ENCODE data around the gene ATP8A2.
A peak's percentile ranks its signal among the peaks of the same experiment; 100 is the strongest.

The ATP8A2 gene

GRCh38 chr13:26017196-26017921 lies 645.6 kb downstream of the ATP8A2 start:
- no peak overlapping the region for H3K4me3 ChIP-seq (ENCODE audit: control insufficient read depth, low read depth, low read length)
- no peak for TF ChIP-seq CTCF (conservative IDR thresholded peaks at IDR 0.05; ENCODE audit: control insufficient read depth, insufficient read depth, low read depth, low read length)
- DNase-seq (ENCODE audit: low read depth): no peak

- no peak overlapping the region for H3K4me3 ChIP-seq (ENCODE audit: control insufficient read depth, low read depth, low read length)
- TF ChIP-seq CTCF (conservative IDR thresholded peaks at IDR 0.05; ENCODE audit: control insufficient read depth, insufficient read depth, low read depth, low read length): no peak
- DNase-seq (ENCODE audit: low read depth): no peak
Measured at GRCh38 chr13:26017932-26018665, 646.3 kb downstream of the ATP8A2 start.

- DNase-seq (ENCODE audit: low read depth): no peak
- TF ChIP-seq CTCF (conservative IDR thresholded peaks at IDR 0.05; ENCODE audit: control insufficient read depth, insufficient read depth, low read depth, low read length): no peak
- no peak overlapping the region for H3K4me3 ChIP-seq (ENCODE audit: control insufficient read depth, low read depth, low read length)
Measured at GRCh38 chr13:26019251-26019650, 647.5 kb downstream of the ATP8A2 start.

- DNase-seq (ENCODE audit: low read depth): peak; percentile 0
- H3K4me3 ChIP-seq (ENCODE audit: control insufficient read depth, low read depth, low read length): no peak overlapping the region
- no peak for TF ChIP-seq CTCF (conservative IDR thresholded peaks at IDR 0.05; ENCODE audit: control insufficient read depth, insufficient read depth, low read depth, low read length)
Measured at GRCh38 chr13:26019881-26020870, 648.4 kb downstream of the ATP8A2 start.

- no peak overlapping the region for H3K4me3 ChIP-seq (ENCODE audit: control insufficient read depth, low read depth, low read length)
- no peak for TF ChIP-seq CTCF (conservative IDR thresholded peaks at IDR 0.05; ENCODE audit: control insufficient read depth, insufficient read depth, low read depth, low read length)
- no peak for DNase-seq (ENCODE audit: low read depth)
Measured at GRCh38 chr13:26020891-26021290, 649.1 kb downstream of the ATP8A2 start.

- no peak for TF ChIP-seq CTCF (conservative IDR thresholded peaks at IDR 0.05; ENCODE audit: control insufficient read depth, insufficient read depth, low read depth, low read length)
- no peak for DNase-seq (ENCODE audit: low read depth)
- no peak overlapping the region for H3K4me3 ChIP-seq (ENCODE audit: control insufficient read depth, low read depth, low read length)
Measured at GRCh38 chr13:26021516-26021915, 649.7 kb downstream of the ATP8A2 start.
